OCI-LY3 (cell line): ENCODE data around the gene EXD3.

Experiments
- H2AFZ ChIP-seq: fragments of 200-600, 300-600 bp; shearing (Covaris generic); 2 replicates; pipeline ENCODE4 v1.6.0; 2014; ENCODE audit warnings: antibody characterized with exemption, low read depth, low read length
- H3K27ac ChIP-seq: fragments of 200-600, 300-600 bp; sonication (generic); 2 replicates; pipeline ENCODE4 v1.5.1; 2014; ENCODE audit warnings: mild to moderate bottlenecking, low read length, moderate library complexity, mixed read lengths
- H3K27me3 ChIP-seq: fragments of 200-600, 300-600 bp; sonication (generic); 2 replicates; pipeline ENCODE4 v1.6.1; 2014; ENCODE audit warnings: low read depth, low read length, mixed read lengths
- H3K36me3 ChIP-seq: fragments of 200-600, 300-600 bp; sonication (generic); replicated peaks from 2 replicates; pipeline ENCODE3; 2014; ENCODE audit warnings: low read depth, low read length, mixed read lengths
- H3K4me1 ChIP-seq: fragments of 300-600, 200-600 bp; sonication (generic); 2 replicates; pipeline ENCODE4 v1.6.1; 2014; ENCODE audit warnings: low read length, mixed read lengths
- H3K4me2 ChIP-seq: fragments of 200-600, 300-600 bp; sonication (generic); 2 replicates; pipeline ENCODE4 v1.6.1; 2014; ENCODE audit warnings: low read length, mixed read lengths
- H3K4me3 ChIP-seq: fragments of 300-600, 200-600 bp; sonication (generic); 2 replicates; pipeline ENCODE4 v1.5.1; 2014; ENCODE audit warnings: antibody characterized with exemption, mild to moderate bottlenecking, low read length, moderate library complexity
- H3K79me2 ChIP-seq: fragments of 300-600, 200-600 bp; shearing (Covaris generic); 2 replicates; pipeline ENCODE4 v1.6.1; 2014; ENCODE audit warnings: mild to moderate bottlenecking, low read length, mixed read lengths
- H3K9ac ChIP-seq: fragments of 300-600, 200-600 bp; shearing (Covaris generic); 2 replicates; pipeline ENCODE4 v1.6.0; 2014; ENCODE audit warnings: mild to moderate bottlenecking, low read length, moderate library complexity
- H3K9me3 ChIP-seq: fragments of 200-600, 300-600 bp; shearing (Covaris generic); 2 replicates; pipeline ENCODE4 v1.6.1; 2014; ENCODE audit warnings: low read length, mixed read lengths; ENCODE audit not compliant: insufficient read depth
- H4K20me1 ChIP-seq: fragments of 200-600, 300-600 bp; sonication (generic); 2 replicates; pipeline ENCODE4 v1.6.1; 2016; ENCODE audit warnings: low read length, mixed read lengths; ENCODE audit not compliant: insufficient read depth
- CTCF ChIP-seq: fragments of 200-600, 300-600 bp; sonication (generic); IDR thresholded peaks from 2 replicates; pipeline ENCODE4 v1.5.1; 2014; ENCODE audit warnings: antibody characterized with exemption, low read length, low read depth
- EZH2phosphoT487 ChIP-seq: fragments of 200-600 bp; shearing (Covaris generic); IDR thresholded peaks from 2 replicates; pipeline ENCODE4 v1.6.1; 2018; ENCODE audit warnings: antibody characterized with exemption, mixed run types, low read depth

Gene EXD3

GRCh38 chr9:137446851-137447471 lies 24.0 kb upstream of the EXD3 start:
- no peaks in the 10 kb centered on the region for H4K20me1 ChIP-seq
- no peaks in the 10 kb centered on the region for H3K36me3 ChIP-seq
- peaks cover 24% of the 10 kb centered on the region for H3K4me1 ChIP-seq
- no peaks in the 10 kb centered on the region for H3K9me3 ChIP-seq
- TF ChIP-seq CTCF (no peak), EZH2phosphoT487 (no peak)
- no peaks in the 10 kb centered on the region for H3K27me3 ChIP-seq
- no peak overlapping the region for H3K4me3 ChIP-seq
- H3K9ac ChIP-seq, result no peak overlapping the region
- H3K27ac ChIP-seq, result no peak overlapping the region
- no peaks in the 10 kb centered on the region for H3K79me2 ChIP-seq
- H3K4me2 ChIP-seq, result no peak overlapping the region
- no peak overlapping the region for H2AFZ ChIP-seq

DNA sequence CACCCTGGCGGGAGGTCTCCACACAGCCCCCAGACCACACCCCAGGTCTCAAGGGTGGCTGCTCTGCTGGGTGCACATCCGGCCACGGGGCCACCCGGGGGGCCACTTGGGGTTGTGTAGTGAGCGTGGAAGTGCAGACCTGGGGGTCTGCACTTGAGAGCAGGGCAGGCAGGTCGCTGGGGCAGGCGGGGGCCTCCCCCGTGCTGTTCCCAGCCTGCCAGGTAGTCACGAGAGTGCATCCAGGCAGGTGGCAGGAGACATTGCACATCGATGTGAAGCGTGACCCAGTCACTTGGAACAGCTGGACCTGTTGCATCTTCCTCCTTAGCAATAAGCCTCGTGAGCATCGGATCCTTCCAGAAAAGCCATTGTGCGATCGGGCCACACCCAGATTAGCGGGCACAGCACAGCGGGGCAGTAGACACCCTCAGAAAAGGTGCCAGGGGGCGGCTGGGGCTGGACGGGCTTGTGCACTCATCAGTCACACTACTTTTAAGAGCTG lies 23.0 kb upstream of the EXD3 start:
- TF ChIP-seq EZH2phosphoT487 (no peak), CTCF (no peak)
- Histone ChIP-seq H3K4me2 (peak overlapping the region; percentile 94), H3K4me1 (peaks cover 24% of the 10 kb centered on the region), H3K27me3 (no peaks in the 10 kb centered on the region), H2AFZ (0 out of 2 replicates have a peak overlapping the region, but pooled peaks have one; percentile 69), H3K9ac (peak overlapping the region; percentile 31; the same call in 1 of the 2 replicates), H4K20me1 (no peaks in the 10 kb centered on the region), H3K4me3 (peak overlapping the region; percentile 69), H3K9me3 (no peaks in the 10 kb centered on the region), H3K27ac (no peak overlapping the region), H3K36me3 (no peaks in the 10 kb centered on the region), H3K79me2 (no peaks in the 10 kb centered on the region)

DNA sequence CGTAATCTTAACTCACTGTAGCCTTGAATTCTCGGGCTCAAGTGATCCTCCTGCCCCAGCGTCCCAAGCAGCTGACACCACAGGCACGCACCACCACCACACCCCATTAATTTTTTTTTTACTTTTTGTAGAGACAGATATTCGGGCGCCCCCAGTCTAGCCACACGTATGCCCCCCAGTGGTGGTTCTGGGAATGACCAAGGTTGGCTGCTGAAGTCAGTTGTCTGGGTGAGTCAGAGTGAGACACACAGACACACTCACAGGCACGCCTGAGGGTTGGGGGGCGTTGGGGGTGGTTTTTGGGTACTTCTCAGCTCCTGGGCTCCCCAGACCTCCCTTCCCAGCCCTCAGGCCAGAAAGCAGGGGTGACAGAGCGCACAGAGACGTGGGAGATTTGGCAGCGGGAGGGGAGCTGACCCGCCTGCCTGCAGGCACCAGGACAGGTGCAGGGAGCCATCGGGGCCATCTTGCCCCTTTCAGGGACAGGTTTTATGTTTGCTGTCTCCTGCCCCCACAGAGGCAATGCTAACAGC lies 22.4 kb upstream of the EXD3 start:
- Histone ChIP-seq H3K27me3 (no peaks in the 10 kb centered on the region), H4K20me1 (no peaks in the 10 kb centered on the region), H3K36me3 (no peaks in the 10 kb centered on the region), H2AFZ (peak overlapping the region; percentile 69; the same call in 1 of the 2 replicates), H3K9ac (peak overlapping the region; percentile 31; the same call in 1 of the 2 replicates), H3K79me2 (no peaks in the 10 kb centered on the region), H3K4me1 (peaks cover 24% of the 10 kb centered on the region), H3K4me3 (peak overlapping the region; percentile 69), H3K4me2 (peak overlapping the region; percentile 94), H3K27ac (no peak overlapping the region), H3K9me3 (no peaks in the 10 kb centered on the region)
- TF ChIP-seq CTCF (peak; percentile 82), EZH2phosphoT487 (no peak)

- Histone ChIP-seq H3K9ac (no peak overlapping the region), H3K36me3 (no peaks in the 10 kb centered on the region), H3K27ac (no peak overlapping the region), H3K4me2 (no peak overlapping the region), H3K4me3 (no peak overlapping the region), H3K9me3 (no peaks in the 10 kb centered on the region), H2AFZ (no peak overlapping the region), H4K20me1 (no peaks in the 10 kb centered on the region), H3K4me1 (peaks cover 24% of the 10 kb centered on the region), H3K27me3 (no peaks in the 10 kb centered on the region), H3K79me2 (no peaks in the 10 kb centered on the region)
- TF ChIP-seq CTCF (no peak), EZH2phosphoT487 (no peak)
Observed at GRCh38 chr9:137444106-137444790, 21.3 kb upstream of the EXD3 start.
